HG03342 (cell line): ENCODE measurements around the gene CABYR.
"Not testable (repeated sequence)": the region's sequence is repeated elsewhere in the genome, so short reads cannot be mapped to it uniquely, and the experiment has no call there.

Experiments used
- ATAC-seq: cut with Tn5 transposase; IDR thresholded peaks from one replicate; pipeline ENCODE4 v1.9.1; 2021; ENCODE audit warnings: mild to moderate bottlenecking, moderate library complexity; ENCODE audit not compliant: unreplicated experiment

Gene CABYR

GRCh38 chr18:24127735-24128134, 11.1 kb upstream of the CABYR start:
- ATAC-seq = no peak

- ATAC-seq = no peak
Measured at GRCh38 chr18:24128700-24129099, 10.2 kb upstream of the CABYR start.

GRCh38 chr18:24130494-24130893, 8.4 kb upstream of the CABYR start:
- ATAC-seq = no peak

- ATAC-seq = no peak
Measured at GRCh38 chr18:24136967-24137373, 1.9 kb upstream of the CABYR start.

- ATAC-seq = no peak
Measured at GRCh38 chr18:24138409-24138788, 463 bp upstream of the CABYR start.

- ATAC-seq = no peak
Measured at GRCh38 chr18:24140697-24141096, 1.8 kb downstream of the CABYR start.

GRCh38 chr18:24142376-24142775, 3.5 kb downstream of the CABYR start:
- no peak for ATAC-seq

- ATAC-seq = not testable (repeated sequence)
Measured at GRCh38 chr18:24149591-24149990, 10.7 kb downstream of the CABYR start.

- no peak for ATAC-seq
Measured at GRCh38 chr18:24153397-24153796, 14.5 kb downstream of the CABYR start.

- ATAC-seq = no peak
Measured at GRCh38 chr18:24157855-24158254, 19.0 kb downstream of the CABYR start.

GRCh38 chr18:24160086-24160485, 21.2 kb downstream of the CABYR start:
- ATAC-seq = no peak

GRCh38 chr18:24161304-24161703, 22.4 kb downstream of the CABYR start:
- ATAC-seq = no peak

GRCh38 chr18:24168496-24168895, 29.6 kb downstream of the CABYR start:
- no peak for ATAC-seq

GRCh38 chr18:24170360-24170759, 31.5 kb downstream of the CABYR start:
- ATAC-seq = no peak

GRCh38 chr18:24173997-24174396, 35.1 kb downstream of the CABYR start:
- no peak for ATAC-seq

GRCh38 chr18:24176727-24177416, 38.0 kb downstream of the CABYR start:
- ATAC-seq = peak; percentile 85

GRCh38 chr18:24177499-24178133, 38.8 kb downstream of the CABYR start:
- ATAC-seq = no peak

- ATAC-seq = no peak
Measured at GRCh38 chr18:24180048-24180447, 41.2 kb downstream of the CABYR start.

- no peak for ATAC-seq
Measured at GRCh38 chr18:24181806-24182205, 42.9 kb downstream of the CABYR start.

GRCh38 chr18:24185805-24186204, 46.9 kb downstream of the CABYR start:
- ATAC-seq = no peak

- ATAC-seq = peak; percentile 49
Measured at GRCh38 chr18:24187049-24187448, 48.2 kb downstream of the CABYR start.

GRCh38 chr18:24187689-24188088, 48.8 kb downstream of the CABYR start:
- no peak for ATAC-seq

- ATAC-seq = no peak
Measured at GRCh38 chr18:24188120-24188519, 49.3 kb downstream of the CABYR start.
